Fibroblast of mammary gland (primary cell): ENCODE measurements around the gene TP63.

Experiments
- DNase-seq: peaks from one replicate; pipeline ENCODE4 v3.0.0-alpha.2; 2010; ENCODE audit warnings: low read depth
- H3K4me3 ChIP-seq: 2 replicates; pipeline ENCODE4 v1.5.1; 2011; ENCODE audit warnings: low read depth, mild to moderate bottlenecking, low read length, moderate library complexity; ENCODE audit not compliant: control insufficient read depth
- TF ChIP-seq, protein P1 (sequence below): conservative IDR thresholded peaks from 2 replicates; pipeline ENCODE4 v1.5.1; 2011; ENCODE audit warnings: low read depth, low read length, inconsistent platforms; ENCODE audit not compliant: control insufficient read depth, insufficient read depth

The TP63 gene

DNA sequence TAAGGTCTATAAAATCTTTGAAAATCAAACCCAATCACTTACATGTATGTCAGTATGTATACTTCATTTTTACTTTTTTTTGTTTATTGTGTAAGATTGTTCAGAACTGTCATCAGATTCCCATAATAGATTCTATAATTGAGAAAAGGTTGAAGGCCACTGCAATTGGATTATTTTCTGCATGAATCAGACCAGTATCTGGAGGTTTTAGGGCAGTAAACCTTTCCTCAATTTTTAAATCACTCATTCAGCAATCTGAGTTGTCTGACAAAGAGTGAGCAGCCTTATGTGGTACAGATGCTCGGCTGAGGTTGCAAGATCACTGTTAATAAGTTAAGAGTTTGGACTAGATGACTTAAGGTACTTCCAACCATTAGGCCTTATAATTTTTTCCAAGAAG lies 96.0 kb downstream of the TP63 start:
- H3K4me3 ChIP-seq = no peak overlapping the region
- TF ChIP-seq, protein P1, sequence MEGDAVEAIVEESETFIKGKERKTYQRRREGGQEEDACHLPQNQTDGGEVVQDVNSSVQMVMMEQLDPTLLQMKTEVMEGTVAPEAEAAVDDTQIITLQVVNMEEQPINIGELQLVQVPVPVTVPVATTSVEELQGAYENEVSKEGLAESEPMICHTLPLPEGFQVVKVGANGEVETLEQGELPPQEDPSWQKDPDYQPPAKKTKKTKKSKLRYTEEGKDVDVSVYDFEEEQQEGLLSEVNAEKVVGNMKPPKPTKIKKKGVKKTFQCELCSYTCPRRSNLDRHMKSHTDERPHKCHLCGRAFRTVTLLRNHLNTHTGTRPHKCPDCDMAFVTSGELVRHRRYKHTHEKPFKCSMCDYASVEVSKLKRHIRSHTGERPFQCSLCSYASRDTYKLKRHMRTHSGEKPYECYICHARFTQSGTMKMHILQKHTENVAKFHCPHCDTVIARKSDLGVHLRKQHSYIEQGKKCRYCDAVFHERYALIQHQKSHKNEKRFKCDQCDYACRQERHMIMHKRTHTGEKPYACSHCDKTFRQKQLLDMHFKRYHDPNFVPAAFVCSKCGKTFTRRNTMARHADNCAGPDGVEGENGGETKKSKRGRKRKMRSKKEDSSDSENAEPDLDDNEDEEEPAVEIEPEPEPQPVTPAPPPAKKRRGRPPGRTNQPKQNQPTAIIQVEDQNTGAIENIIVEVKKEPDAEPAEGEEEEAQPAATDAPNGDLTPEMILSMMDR = no peak
- DNase-seq = peak; percentile 59

DNA sequence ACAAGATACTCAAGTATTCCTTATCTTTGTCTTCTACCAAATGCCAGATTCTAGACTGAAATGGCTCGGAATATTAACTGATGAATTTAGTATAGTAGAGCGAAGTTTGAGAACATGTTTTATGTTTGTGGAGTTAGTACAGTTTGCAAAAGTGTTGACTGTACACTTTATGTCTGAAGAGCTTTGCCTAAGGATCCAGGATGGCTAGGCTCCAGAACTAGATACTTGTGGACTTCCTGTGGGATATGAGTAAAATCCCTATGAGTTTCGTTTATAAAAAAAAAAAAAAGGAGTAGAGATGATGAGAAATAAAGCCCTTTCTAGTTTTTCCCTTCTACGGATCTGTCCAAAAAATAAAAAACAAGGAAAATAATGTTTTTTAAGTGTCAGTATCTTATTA lies 96.7 kb downstream of the TP63 start:
- peak; percentile 81 for DNase-seq
- H3K4me3 ChIP-seq = no peak overlapping the region
- TF ChIP-seq, protein P1 = no peak

DNA sequence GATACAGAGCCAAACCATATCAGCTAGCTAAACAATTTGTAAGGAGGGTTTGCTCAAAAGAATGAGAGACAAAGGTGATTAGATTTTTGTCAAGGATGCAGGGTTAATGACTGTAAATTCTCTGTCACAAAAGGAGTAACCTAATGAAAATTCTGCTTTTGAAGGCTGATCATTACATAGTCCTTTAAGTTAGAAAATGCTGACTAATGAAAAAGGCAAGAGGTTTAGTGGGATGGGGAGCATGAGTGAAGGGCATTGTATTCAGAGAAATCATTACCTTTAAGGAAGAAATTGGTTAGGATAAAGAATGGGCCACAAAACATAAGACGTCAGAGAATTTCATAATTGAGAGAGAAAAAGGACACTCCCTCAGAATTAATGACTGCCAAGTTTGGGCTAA lies 97.7 kb downstream of the TP63 start:
- DNase-seq = no peak
- no peak overlapping the region for H3K4me3 ChIP-seq
- TF ChIP-seq, protein P1 = no peak

DNA sequence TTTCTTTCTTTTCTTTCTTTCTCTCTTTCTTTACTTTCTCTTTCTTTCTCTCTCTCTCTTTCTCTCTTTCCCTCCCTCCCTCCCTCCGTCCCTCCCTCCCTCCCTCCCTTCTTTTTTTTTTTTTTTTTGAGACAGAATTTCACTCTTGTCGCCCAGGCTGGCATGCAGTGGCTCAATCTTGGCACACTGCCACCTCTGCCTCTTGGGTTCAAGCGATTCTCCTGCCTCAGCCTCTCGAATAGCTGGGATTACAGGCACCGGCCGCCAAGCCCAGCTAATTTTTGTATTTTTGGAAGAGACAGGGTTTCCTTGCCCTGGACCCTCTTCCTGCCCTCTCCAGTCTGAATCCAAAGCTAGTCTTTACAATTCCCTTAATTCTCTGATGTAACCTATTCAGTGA lies 102.9 kb downstream of the TP63 start:
- TF ChIP-seq, protein P1 = no peak
- H3K4me3 ChIP-seq = no peak overlapping the region
- no peak for DNase-seq

DNA sequence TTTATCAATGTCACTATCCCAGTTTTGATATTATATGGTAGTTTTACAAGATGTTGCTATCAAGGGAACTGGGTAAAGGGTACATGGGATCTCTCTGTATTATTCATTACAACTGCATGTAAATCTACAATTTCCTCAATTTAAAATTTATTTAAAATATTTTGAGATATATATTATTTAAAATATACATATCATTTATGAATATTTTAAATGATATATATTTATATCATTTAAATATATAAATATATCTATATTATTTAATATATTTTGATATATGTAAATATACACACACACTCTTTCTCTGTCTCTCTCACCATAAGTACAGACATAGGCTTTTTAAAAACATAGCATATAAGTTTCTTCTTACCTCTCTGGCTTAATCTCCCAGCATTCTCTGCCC lies 104.7 kb downstream of the TP63 start:
- DNase-seq = no peak
- TF ChIP-seq, protein P1 = no peak
- no peak overlapping the region for H3K4me3 ChIP-seq

DNA sequence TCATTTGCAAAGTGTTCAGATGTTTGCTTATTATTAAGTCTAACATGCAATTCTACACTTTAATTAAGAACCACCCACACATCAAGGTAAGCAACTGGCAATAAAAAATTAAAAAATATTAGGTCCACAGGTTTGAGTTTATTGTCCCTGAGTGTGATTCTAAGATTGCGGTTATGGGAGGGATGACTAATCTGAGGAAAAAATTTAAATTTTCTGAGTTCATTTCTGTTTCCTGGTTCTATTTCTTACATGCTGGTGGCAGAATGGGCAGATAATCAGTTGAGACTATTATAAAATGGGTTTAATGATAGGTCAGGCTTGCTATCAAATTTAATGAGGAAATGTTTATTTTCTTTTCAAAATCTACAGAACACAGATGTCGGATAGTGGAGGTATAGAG lies 105.9 kb downstream of the TP63 start:
- DNase-seq = no peak
- TF ChIP-seq, protein P1 = no peak
- no peak overlapping the region for H3K4me3 ChIP-seq

DNA sequence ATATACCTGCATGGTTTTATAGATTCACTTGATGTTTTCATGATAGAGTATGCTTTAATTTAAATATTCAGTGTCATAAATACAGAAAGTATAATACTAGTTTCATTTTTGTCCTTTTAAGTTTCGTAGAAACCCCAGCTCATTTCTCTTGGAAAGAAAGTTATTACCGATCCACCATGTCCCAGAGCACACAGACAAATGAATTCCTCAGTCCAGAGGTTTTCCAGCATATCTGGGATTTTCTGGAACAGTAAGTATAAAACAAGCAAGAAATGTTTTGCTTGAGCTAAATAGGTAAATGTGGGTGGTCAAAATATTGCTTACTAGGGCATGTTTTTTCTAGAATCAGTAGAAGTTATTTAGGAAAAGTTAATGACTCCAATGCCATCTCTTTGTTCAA lies 106.4 kb downstream of the TP63 start:
- TF ChIP-seq, protein P1 = no peak
- no peak overlapping the region for H3K4me3 ChIP-seq
- DNase-seq = no peak
